ENCODE measurements around the gene NECTIN3.

The NECTIN3 gene

GRCh38 chr3:111071257-111072030 is at the start of gene NECTIN3:
NECTIN3 (plus strand) TSS chr3:111071816; CDS start chr3:111072018, 202 bp downstream.
- peak; percentile 87 for DNase-seq

GRCh38 chr3:111027868-111028267 is 43.7 kb upstream of the NECTIN3 start:
- no peak for DNase-seq

DNA sequence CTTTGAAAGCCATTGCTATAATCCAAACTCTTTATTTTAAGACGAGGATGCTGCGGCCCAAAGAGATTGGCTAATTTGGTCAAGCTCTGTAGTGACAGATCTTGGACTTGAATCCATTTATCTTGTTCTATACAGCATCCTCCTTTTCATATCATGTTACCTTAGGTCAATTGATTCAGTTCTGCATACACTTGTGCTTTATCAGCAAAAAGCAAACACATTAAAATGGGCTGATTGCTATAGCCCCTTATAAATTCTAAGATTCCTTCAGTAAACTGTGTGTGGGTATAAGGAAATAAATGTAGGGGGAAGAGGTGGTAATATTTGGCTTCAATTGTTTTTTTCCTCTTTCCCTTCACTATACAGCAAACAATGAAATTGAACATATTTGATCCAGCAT is 40.1 kb upstream of the NECTIN3 start:
- DNase-seq: no peak

- no peak for DNase-seq
These were observed 38.9 kb upstream of the NECTIN3 start for GRCh38 chr3:111032677-111033076.

DNA sequence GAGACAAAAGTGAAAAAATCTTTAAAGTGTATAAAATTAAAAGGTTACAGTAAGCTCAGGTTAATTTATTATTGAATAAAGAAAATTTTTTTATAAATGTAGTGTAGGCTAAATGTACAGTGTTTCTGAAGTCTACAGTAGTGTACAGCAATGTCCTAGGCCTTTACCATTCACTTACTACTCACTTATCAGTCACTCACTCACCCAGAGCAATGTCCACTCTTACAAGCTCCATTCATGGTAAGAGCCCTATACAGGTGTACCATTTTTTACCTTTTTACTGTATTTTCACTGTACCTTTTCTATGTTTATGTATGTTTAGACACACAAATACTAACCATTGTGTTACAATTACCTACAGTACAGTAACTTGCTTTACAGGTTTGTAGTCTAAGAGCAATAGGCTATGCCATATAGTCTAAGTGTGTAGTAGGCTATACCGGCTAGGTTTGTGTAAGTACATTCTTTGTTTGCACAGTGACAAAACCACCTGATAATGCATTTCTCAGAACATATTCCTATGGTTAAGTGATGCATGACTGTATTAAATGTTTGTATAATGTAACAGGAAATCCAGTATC is 38.1 kb upstream of the NECTIN3 start:
- DNase-seq: no peak

GRCh38 chr3:111035316-111035715 is 36.3 kb upstream of the NECTIN3 start:
- no peak for DNase-seq

GRCh38 chr3:111035902-111036301 is 35.7 kb upstream of the NECTIN3 start:
- no peak for DNase-seq

GRCh38 chr3:111040959-111041358 is 30.7 kb upstream of the NECTIN3 start:
- DNase-seq: no peak

DNA sequence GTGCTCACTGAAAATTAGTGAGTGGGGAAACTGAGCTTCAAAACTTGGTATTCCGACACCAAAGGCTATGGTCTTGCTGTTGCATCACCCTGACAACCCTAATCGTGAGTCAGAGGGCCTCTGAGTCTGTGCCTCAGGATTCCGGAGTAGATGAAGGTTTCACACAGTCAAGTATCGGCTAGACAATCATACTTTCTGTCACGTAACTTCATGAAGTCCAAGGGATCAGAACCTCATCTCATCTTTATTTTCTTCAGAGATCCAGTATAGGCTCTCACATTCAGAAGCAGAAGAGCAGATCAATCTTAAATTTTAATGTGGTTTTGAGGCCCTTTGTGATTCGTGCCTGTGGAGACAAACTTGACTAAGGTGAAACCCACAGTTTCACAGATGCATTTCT is 26.1 kb upstream of the NECTIN3 start:
- no peak for DNase-seq

DNA sequence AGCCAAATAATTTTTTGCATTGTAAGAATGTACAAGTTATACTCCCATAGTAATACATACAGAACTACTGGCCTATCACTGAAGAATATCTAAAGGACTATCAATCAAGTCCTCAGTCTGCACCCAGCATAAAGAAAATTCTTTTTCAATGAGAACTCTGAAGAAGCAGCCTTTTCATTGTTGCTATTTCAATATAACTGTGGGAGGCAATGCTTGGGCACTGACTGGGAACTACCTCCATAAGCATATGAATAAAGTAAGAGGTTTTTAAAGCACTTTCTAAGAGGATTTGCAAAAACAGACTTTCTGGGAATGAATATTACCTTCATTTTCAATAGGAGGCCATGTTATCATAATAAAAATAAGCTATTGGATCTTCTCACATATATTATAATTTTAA is 24.6 kb upstream of the NECTIN3 start:
- no peak for DNase-seq

- DNase-seq: no peak
These were observed 23.7 kb upstream of the NECTIN3 start for GRCh38 chr3:111047812-111048435.

DNA sequence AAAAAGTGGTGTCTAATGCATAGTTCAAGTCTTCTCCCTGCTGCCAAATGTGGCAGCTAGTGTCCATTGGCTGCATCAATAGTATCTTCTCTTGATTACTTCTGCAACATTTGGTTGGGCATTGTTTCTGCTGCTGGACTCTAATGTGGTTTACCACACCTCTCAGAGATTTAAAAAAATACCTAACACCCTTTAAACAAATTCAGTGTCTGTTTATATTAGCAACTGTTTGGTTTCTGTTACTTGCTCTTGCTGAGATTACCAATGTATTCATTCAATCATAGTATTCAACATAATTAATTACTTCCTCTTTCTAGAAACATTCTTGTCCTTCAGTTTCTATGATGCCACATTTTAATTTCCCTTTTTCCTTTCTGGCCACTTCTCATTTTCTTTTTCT is 20.3 kb upstream of the NECTIN3 start:
- no peak for DNase-seq

DNA sequence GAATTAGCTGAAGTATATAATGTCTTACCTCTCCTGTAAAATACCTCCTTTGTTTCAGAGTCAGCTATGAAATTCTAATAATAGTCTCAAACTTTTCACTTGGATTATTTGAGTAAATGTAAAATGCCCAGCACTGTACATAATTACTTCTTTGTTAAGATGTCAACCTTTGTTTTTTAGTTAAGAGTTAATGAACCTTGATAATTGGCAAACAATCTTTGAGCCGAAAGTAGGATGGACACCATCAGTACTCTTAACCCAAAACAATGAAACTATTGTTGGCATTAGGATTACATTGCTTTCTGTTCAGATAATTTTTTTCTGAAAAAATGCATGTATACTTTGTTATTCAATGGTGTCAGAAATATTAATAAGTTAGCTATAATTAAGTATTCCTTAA is 3.0 kb upstream of the NECTIN3 start:
- DNase-seq: no peak

DNA sequence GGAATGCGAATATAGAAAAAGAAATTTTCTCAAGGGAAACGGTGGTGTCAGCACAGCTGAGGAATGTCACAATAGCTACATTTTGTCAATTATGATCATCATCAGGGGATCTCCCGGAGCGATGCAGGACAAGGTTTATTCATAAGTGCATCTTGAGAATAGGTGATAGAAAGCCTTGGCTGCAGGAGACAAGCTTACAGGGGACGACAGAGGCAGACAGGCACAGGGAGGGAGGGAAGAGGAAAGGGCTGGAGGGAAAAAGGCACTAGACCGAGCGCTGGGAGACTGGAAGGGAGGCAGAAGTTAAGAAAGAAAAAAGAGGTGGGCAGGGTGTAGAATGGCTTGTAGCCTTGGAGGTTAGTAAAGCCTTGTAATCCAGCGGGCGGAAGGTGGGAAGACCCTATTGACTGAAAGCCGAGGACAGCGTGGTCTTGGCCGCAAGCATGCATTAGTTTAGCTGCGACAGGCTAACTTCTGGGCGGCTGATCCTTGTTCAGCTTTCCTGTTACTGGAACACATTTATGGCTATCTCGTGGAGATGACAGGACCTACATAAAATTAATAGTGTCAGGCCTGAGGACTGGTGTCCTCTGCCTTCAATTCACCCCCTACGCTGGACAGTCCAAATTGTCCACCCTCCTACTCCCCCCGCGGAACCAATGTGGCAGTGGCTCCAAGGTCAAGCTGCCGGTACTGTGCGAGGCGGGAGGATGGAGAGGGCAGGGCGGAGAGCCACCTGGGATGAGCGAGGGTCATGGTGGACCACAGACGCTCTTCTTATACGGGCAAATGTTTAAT is 1.4 kb upstream of the NECTIN3 start:
- no peak for DNase-seq

GRCh38 chr3:111070772-111071256 is 802 bp upstream of the NECTIN3 start:
- DNase-seq: peak; percentile 9

DNA sequence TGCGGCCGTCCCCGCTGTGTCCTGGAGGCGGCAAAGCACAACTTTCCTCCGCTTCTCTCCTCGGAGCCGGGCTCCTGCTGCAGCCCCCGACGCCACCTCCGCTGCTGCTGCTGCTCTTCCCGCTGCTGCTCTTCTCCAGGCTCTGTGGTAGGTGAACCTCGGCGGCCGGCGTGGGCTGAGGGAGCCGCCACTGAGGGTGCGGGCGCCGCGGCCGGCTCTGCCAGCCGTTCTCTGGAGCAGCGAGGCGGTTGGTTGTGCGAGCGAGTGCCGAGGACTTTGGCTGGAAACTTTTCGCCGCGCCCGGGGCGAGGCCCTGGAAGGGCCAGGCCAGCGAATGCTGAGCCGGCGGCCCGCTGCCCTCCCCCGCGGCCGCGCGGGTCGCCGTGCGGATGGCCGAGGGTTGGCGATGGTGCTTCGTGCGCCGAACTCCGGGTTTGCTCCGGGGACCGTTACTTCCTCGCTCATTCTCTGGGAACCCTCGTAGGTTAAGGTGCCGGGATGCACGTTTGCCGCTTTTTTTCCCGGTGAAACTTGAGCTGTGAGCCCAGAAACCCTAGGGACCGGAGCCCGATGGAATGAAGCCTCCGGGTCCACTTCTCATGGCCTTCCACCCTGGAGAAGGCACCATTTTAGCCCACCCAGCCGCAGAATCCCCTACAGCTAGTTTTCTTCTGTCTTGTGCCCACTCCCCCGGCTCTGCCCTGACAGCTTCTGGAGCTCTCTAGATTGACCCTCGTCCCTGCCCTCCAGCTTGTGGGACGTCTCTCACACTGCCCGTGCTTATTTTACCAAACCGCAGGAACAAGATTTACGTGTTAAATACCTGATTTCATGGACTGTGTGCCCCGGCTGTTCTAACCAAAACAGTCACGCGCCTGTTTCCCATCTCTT is 660 bp downstream of the NECTIN3 start:
- peak; percentile 30 for DNase-seq

- DNase-seq: no peak
These were observed 1.6 kb downstream of the NECTIN3 start for GRCh38 chr3:111073218-111073617.

DNA sequence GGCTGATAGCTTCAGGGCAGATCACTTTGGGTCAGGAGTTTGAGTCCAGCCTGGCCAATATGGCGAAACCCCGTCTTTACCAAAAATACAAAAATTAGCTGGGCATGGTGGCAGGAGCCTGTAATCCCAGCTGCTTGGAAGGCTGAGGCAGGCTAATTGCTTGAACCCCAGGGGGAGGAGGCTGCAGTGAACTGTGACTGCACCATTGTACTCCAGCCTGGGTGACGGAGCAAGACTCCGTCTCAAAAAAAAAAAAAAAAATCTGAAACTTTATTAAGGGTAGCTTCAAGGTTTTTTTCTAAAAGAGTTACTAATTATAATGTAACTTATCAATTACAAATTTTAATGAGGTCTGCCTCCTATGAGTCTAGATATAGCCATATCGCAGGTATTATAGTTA is 5.1 kb downstream of the NECTIN3 start:
- no peak for DNase-seq

- no peak for DNase-seq
These were observed 5.8 kb downstream of the NECTIN3 start for GRCh38 chr3:111077369-111077768.

DNA sequence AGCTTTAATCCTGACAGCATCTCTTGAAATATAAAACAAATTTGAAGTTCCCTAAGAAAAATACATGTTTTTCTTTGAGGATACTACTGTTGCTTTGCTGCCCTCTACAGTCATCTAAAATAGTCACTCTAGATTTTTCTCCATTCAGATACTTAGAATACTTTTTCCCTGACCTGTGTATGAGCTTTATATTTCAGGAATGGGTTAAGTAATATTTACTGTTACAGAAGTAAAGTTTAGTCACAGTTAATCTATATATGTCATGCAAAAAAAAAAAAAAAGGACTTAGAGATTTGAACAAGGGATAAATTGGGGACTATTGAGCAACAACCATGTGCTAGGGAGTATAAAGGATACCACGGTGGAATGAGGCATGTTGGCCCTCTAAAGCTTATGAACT is 8.8 kb downstream of the NECTIN3 start:
- no peak for DNase-seq

GRCh38 chr3:111081008-111081545 is 9.5 kb downstream of the NECTIN3 start:
- DNase-seq: no peak

- no peak for DNase-seq
These were observed 13.3 kb downstream of the NECTIN3 start for GRCh38 chr3:111084911-111085310.
